Endothelial cell (in vitro differentiated cells): ENCODE measurements around the gene DUSP6. TPM values are rescaled to one million over a fixed set of nuclear protein-coding genes. Genes with fewer than 3 reads are reported as not detected.

Experiments used
- DNase-seq: peaks from one replicate; pipeline ENCODE4 v3.0.0; 2021; ENCODE audit warnings: low spot score
- H3K27ac Mint-ChIP-seq: one replicate; pipeline ENCODE4 v1.8.0; 2021; ENCODE audit warnings: mixed read lengths, inconsistent platforms; ENCODE audit not compliant: unreplicated experiment
- H3K27me3 Mint-ChIP-seq: one replicate; pipeline ENCODE4 v1.8.0; 2021; ENCODE audit warnings: mild to moderate bottlenecking, moderate library complexity, mixed read lengths, inconsistent platforms; ENCODE audit not compliant: unreplicated experiment
- H3K36me3 Mint-ChIP-seq: one replicate; pipeline ENCODE4 v1.8.0; 2021; ENCODE audit warnings: mild to moderate bottlenecking, low read depth, mixed read lengths, inconsistent platforms; ENCODE audit not compliant: unreplicated experiment
- H3K4me1 Mint-ChIP-seq: one replicate; pipeline ENCODE4 v1.8.0; 2021; ENCODE audit warnings: mild to moderate bottlenecking, mixed read lengths, inconsistent platforms; ENCODE audit not compliant: unreplicated experiment
- H3K4me3 Mint-ChIP-seq: one replicate; pipeline ENCODE4 v1.8.0; 2021; ENCODE audit warnings: mild to moderate bottlenecking, mixed read lengths, inconsistent platforms; ENCODE audit not compliant: unreplicated experiment
- H3K9me3 Mint-ChIP-seq: one replicate; pipeline ENCODE4 v1.8.0; 2021; ENCODE audit warnings: mixed read lengths, inconsistent platforms; ENCODE audit not compliant: unreplicated experiment
- total RNA-seq: library from RNA; stranded (reverse); fragmentation: NEBNext Ultra II Directional; extraction: Animal tissue kit (Norgen Biotek cat#: 25700); gene quantifications from one replicate; pipeline ENCODE4 v1.2.1, GENCODE V29; 2021; ENCODE audit not compliant: unreplicated experiment
- TF ChIP-seq, protein P1 (sequence below): fragments of 200-600 bp; sonication (generic); IDR thresholded peaks from one replicate; pipeline ENCODE4 v1.5.0; 2021; ENCODE audit warnings: antibody characterized with exemption; ENCODE audit not compliant: unreplicated experiment

The DUSP6 gene
- total RNA-seq, 1 donor from 2014 or later, result 232 TPM

DNA sequence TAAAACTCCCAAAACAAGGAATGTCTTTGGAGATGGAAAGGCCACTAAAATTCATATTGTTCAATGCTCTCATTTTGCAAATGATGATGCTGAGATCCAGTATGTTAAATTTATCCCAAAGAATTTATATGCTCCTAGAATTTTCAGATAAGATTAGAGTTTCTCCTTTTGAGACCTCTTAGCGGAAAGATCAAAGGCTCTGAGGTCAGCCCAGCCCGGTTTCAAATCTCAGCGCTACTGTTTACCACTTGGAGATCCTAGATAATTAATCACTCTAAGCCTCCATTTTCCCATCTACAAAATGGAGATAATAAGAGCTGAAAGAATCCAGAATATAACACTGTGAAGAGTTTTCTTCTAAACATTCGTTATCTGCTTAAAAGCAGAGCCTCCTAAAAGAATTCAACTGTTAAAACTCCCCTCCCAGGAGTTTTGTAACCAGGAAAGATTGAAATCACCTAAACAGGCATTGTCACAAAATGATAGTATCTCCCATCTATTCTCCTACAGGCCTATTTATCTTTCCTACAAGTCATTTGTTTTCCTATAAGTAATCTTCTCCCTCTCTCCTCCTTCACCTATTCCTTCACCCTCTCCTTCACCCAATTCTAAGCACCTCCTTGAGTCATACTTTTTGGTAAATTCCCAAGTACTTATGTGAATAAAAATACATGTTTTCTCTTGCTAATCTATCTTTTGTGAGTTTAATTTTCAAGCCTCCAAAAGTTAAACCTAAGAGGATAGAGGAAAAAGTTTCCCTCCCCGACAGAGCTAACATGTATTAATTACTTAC lies 16.7 kb downstream of the DUSP6 start:
- peaks cover 12% of the 10 kb centered on the region for H3K4me1 Mint-ChIP-seq
- peaks cover 5% of the 10 kb centered on the region for H3K36me3 Mint-ChIP-seq
- H3K27ac Mint-ChIP-seq, result no peak overlapping the region
- no peak overlapping the region for H3K4me3 Mint-ChIP-seq
- DNase-seq, result no peak
- no peaks in the 10 kb centered on the region for H3K9me3 Mint-ChIP-seq
- no peaks in the 10 kb centered on the region for H3K27me3 Mint-ChIP-seq
- TF ChIP-seq, protein P1, sequence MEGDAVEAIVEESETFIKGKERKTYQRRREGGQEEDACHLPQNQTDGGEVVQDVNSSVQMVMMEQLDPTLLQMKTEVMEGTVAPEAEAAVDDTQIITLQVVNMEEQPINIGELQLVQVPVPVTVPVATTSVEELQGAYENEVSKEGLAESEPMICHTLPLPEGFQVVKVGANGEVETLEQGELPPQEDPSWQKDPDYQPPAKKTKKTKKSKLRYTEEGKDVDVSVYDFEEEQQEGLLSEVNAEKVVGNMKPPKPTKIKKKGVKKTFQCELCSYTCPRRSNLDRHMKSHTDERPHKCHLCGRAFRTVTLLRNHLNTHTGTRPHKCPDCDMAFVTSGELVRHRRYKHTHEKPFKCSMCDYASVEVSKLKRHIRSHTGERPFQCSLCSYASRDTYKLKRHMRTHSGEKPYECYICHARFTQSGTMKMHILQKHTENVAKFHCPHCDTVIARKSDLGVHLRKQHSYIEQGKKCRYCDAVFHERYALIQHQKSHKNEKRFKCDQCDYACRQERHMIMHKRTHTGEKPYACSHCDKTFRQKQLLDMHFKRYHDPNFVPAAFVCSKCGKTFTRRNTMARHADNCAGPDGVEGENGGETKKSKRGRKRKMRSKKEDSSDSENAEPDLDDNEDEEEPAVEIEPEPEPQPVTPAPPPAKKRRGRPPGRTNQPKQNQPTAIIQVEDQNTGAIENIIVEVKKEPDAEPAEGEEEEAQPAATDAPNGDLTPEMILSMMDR, result no peak

DNA sequence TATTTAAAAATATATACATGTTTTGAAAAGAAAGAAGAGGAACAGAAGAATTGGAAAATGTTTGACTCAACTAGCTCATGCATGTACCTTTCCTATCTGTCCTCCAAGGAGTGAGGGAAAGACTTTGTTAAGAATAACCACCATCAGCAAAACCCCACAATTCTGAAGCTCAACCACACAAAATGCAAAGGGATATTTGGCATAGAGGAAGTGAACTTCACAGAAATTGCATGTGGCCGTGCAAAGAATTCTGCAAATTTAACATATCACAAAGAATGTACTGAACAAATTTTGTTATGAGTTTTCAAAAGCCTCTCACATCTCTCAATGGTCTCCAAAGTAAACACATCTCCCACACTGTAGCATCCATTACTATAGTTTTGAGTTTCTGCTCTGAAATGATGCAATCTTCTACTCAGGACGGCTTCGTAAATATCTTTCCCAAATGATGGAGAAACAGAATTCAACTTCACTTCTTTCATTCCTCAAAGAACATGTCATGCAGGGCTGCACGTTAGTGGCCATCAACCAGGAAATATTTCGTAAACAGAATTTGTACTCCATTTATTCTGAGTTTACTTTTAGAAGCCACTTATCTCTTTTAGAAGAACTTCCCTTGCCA lies 17.6 kb downstream of the DUSP6 start:
- Mint-ChIP-seq H3K27ac (no peak overlapping the region), H3K27me3 (no peaks in the 10 kb centered on the region), H3K9me3 (no peaks in the 10 kb centered on the region), H3K4me1 (peaks cover 12% of the 10 kb centered on the region), H3K4me3 (no peak overlapping the region), H3K36me3 (peaks cover 5% of the 10 kb centered on the region)
- TF ChIP-seq, protein P1, result no peak
- DNase-seq, result no peak

DNA sequence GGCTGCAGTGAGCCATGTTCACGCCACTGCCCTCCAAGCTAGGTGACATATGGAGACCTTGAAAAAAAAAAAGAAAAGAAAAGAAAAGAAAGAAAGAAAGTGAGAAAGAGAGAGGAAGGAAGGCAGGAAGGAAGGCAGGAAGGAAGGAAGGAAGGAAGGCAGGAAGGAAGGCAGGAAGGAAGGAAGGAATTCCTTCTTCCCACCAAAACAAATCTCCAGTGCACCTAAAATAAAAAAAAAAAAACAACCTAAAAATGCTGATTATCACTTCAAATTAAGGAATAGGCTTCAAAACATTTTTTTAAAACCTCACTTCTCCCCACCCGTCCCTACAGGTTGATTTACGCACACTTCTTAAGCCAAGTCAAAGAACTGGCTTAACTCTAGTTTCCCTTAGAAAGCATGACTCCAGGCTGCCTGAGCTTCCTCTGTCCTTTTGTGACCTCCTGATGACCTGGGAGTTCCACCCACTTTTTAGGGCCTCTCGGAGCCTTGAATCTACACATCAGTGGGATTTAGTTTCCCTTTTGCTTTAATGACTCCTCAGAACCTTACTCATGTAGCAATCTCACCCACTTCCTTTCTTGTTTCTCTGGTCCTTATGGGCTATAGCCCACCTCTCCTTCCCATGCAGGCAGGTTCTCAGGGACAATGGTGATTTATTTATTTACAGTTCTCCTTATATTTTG lies 18.6 kb downstream of the DUSP6 start:
- TF ChIP-seq, protein P1, result no peak
- Mint-ChIP-seq H3K27me3 (no peaks in the 10 kb centered on the region), H3K27ac (peak overlapping the region; percentile 9), H3K4me3 (no peak overlapping the region), H3K9me3 (no peaks in the 10 kb centered on the region), H3K36me3 (peaks cover 5% of the 10 kb centered on the region), H3K4me1 (peaks cover 7% of the 10 kb centered on the region)
- no peak for DNase-seq

DNA sequence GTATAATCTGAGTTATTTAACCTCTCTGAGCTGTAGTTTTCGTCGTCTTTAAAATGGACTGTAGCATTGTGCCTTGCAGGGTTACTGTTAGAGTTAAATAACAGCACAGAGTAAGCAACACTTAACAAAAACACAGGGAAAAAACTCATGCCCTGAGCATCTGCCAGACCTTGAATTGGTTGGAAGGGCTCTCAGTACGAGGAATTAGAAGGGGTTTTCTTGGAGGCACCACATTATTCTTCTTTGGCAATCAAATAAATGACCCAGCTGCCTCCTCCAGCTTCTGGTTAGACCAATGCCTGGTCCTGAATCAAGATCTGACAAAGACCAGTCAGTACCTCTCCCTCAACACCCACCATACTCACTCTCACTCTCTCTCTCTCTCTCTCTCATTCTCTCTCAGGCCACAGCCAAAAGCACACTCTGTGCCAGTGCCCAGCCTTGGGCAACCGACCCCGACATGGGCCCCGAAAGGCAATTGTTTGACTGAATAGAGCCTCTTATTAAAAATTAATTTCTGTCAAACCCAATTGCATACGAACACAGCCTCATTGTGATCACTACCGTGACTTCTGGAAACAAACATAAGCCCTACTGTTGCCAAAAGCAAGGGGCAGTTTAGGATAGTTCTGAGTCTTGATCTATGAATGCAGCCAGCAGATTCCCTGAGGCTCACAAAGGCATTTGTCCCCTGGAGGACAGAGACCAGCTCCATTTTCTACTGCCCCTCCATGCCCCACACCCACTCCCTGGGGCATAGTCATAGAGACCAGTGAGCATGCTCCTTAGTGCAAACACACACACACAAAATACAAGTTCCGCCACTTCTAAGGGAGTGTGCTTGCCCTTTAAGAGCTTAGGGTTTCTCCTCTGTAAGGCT lies 23.9 kb downstream of the DUSP6 start:
- no peak for DNase-seq
- Mint-ChIP-seq H3K4me1 (peaks cover 29% of the 10 kb centered on the region), H3K36me3 (peaks cover 5% of the 10 kb centered on the region), H3K27me3 (no peaks in the 10 kb centered on the region), H3K4me3 (no peak overlapping the region), H3K27ac (no peak overlapping the region), H3K9me3 (no peaks in the 10 kb centered on the region)
- TF ChIP-seq, protein P1, result no peak
